ENCODE data around the gene WDFY4. TPM values are rescaled to one million over a fixed set of nuclear protein-coding genes. Genes with fewer than 3 reads are reported as not detected.

Gene WDFY4
- total and polyA plus RNA-seq, 9 donors, result 1.2 to 3.9 (median 2.4) TPM

DNA sequence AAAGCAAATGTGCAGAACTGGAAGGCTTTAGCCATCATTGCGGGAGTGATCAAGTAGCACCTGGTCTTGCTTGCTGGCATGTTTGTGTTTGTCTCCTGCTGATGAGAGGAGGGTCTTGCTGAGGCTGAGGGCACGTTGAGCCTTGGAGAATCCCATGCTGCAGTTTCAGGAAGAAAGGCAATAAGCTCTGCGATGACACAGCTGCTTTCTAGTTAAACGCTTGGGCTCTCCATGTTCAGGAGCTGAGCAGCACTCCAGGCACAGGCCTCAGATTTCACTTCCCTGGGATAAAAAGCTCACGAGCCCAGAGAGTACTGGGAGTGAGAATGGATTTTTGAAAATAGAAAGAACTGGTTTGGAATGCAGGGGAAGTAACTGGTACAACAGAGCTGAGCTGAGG, 154.2 kb downstream of the WDFY4 start:
- Histone ChIP-seq H3K27me3 (ENCODE audit: control insufficient read depth, insufficient read depth, low read length) (no peaks in the 10 kb centered on the region), H3K4me3 (ENCODE audit: low read length) (no peak overlapping the region), H3K4me1 (ENCODE audit: control insufficient read depth, insufficient read depth, low read length) (peaks cover 8% of the 10 kb centered on the region), H3K9me3 (replicated peaks; ENCODE audit: control insufficient read depth, low read depth, low read length) (no peaks in the 10 kb centered on the region), H3K27ac (ENCODE audit: low read length) (no peak overlapping the region), H3K36me3 (ENCODE audit: control insufficient read depth, insufficient read depth, low read length) (no peaks in the 10 kb centered on the region)
- peak; percentile 66 for DNase-seq
- WGBS (ENCODE audit: insufficient coverage), result 34% methylated on average over 5 of the region's 5 CpGs

GRCh38 chr10:48839809-48840679, 155.4 kb downstream of the WDFY4 start:
- no peak for DNase-seq
- Histone ChIP-seq H3K27me3 (ENCODE audit: control insufficient read depth, insufficient read depth, low read length) (no peaks in the 10 kb centered on the region), H3K4me3 (ENCODE audit: low read length) (no peak overlapping the region), H3K9me3 (replicated peaks; ENCODE audit: control insufficient read depth, low read depth, low read length) (no peaks in the 10 kb centered on the region), H3K27ac (ENCODE audit: low read length) (no peak overlapping the region), H3K36me3 (ENCODE audit: control insufficient read depth, insufficient read depth, low read length) (no peaks in the 10 kb centered on the region), H3K4me1 (ENCODE audit: control insufficient read depth, insufficient read depth, low read length) (peaks cover 8% of the 10 kb centered on the region)
- WGBS (ENCODE audit: insufficient coverage), result 54% methylated on average over 2 of the region's 10 CpGs

- Histone ChIP-seq H3K4me3 (ENCODE audit: low read length) (no peak overlapping the region), H3K9me3 (replicated peaks; ENCODE audit: control insufficient read depth, low read depth, low read length) (no peaks in the 10 kb centered on the region), H3K4me1 (ENCODE audit: control insufficient read depth, insufficient read depth, low read length) (peaks cover 8% of the 10 kb centered on the region), H3K36me3 (ENCODE audit: control insufficient read depth, insufficient read depth, low read length) (no peaks in the 10 kb centered on the region), H3K27me3 (ENCODE audit: control insufficient read depth, insufficient read depth, low read length) (no peaks in the 10 kb centered on the region), H3K27ac (ENCODE audit: low read length) (no peak overlapping the region)
- DNase-seq, result no peak
- 87% methylated on average over 9 of the region's 11 CpGs for WGBS (ENCODE audit: insufficient coverage)
Measured at GRCh38 chr10:48842231-48842630, 157.6 kb downstream of the WDFY4 start.

GRCh38 chr10:48843198-48843597, 158.5 kb downstream of the WDFY4 start:
- H3K27me3 ChIP-seq (ENCODE audit: control insufficient read depth, insufficient read depth, low read length), result no peaks in the 10 kb centered on the region
- no peak overlapping the region for H3K4me3 ChIP-seq (ENCODE audit: low read length)
- no peak overlapping the region for H3K27ac ChIP-seq (ENCODE audit: low read length)
- no peaks in the 10 kb centered on the region for H3K9me3 ChIP-seq (replicated peaks; ENCODE audit: control insufficient read depth, low read depth, low read length)
- no peak for DNase-seq
- no peaks in the 10 kb centered on the region for H3K36me3 ChIP-seq (ENCODE audit: control insufficient read depth, insufficient read depth, low read length)
- H3K4me1 ChIP-seq (ENCODE audit: control insufficient read depth, insufficient read depth, low read length), result peaks cover 3% of the 10 kb centered on the region

DNA sequence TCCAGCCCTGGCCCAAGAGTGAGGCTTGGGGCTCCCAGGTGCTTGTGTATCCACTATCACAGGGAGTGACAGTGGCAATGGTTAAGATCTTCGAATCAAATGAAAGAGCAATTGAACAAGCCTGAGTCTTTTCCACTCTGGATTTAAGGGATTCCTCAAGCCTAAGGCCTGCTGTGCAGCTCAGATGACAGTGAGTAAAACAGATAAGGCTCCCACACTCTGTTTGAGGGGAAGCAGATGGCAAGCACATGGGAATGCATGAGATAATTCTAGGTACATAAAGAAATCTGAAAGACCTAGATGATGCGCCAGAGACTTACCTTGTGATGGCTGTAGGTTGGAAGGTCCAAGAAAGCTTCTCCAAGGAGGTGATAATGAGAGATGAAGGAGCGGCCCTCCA, 159.9 kb downstream of the WDFY4 start:
- Histone ChIP-seq H3K9me3 (replicated peaks; ENCODE audit: control insufficient read depth, low read depth, low read length) (no peaks in the 10 kb centered on the region), H3K4me3 (ENCODE audit: low read length) (no peak overlapping the region), H3K27me3 (ENCODE audit: control insufficient read depth, insufficient read depth, low read length) (no peaks in the 10 kb centered on the region), H3K27ac (ENCODE audit: low read length) (no peak overlapping the region), H3K4me1 (ENCODE audit: control insufficient read depth, insufficient read depth, low read length) (no peaks in the 10 kb centered on the region), H3K36me3 (ENCODE audit: control insufficient read depth, insufficient read depth, low read length) (no peaks in the 10 kb centered on the region)
- WGBS (ENCODE audit: insufficient coverage), result 86% methylated on average over 3 of the region's 3 CpGs
- no peak for DNase-seq

GRCh38 chr10:48845512-48845911, 160.8 kb downstream of the WDFY4 start:
- WGBS (ENCODE audit: insufficient coverage), result no CpG with 5 or more reads among the region's 2 CpGs
- Histone ChIP-seq H3K27ac (ENCODE audit: low read length) (no peak overlapping the region), H3K36me3 (ENCODE audit: control insufficient read depth, insufficient read depth, low read length) (no peaks in the 10 kb centered on the region), H3K27me3 (ENCODE audit: control insufficient read depth, insufficient read depth, low read length) (no peaks in the 10 kb centered on the region), H3K4me3 (ENCODE audit: low read length) (no peak overlapping the region), H3K4me1 (ENCODE audit: control insufficient read depth, insufficient read depth, low read length) (no peaks in the 10 kb centered on the region), H3K9me3 (replicated peaks; ENCODE audit: control insufficient read depth, low read depth, low read length) (no peaks in the 10 kb centered on the region)
- DNase-seq, result no peak

DNA sequence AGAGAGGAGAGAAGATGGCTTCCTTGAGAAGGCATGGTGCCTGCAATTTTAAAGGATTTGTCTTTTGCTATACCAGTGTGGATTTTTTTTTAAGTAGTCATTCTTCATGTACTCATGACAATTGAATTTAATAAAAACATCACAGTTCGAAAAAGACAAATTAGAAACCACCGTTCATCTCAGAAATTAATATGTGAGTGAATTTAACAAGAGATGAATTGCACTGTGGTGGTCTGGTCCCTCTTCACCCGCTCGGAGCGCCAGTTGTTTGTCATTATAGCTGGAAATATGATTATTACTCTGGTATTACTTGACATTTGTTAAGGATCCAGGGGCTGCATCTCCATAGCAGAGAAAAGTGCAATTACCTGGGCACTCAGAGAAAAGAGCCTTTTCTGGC, 163.0 kb downstream of the WDFY4 start:
- Histone ChIP-seq H3K4me1 (ENCODE audit: control insufficient read depth, insufficient read depth, low read length) (no peaks in the 10 kb centered on the region), H3K9me3 (replicated peaks; ENCODE audit: control insufficient read depth, low read depth, low read length) (no peaks in the 10 kb centered on the region), H3K27me3 (ENCODE audit: control insufficient read depth, insufficient read depth, low read length) (no peaks in the 10 kb centered on the region), H3K4me3 (ENCODE audit: low read length) (no peak overlapping the region), H3K27ac (ENCODE audit: low read length) (no peak overlapping the region), H3K36me3 (ENCODE audit: control insufficient read depth, insufficient read depth, low read length) (no peaks in the 10 kb centered on the region)
- 93% methylated on average over 3 of the region's 5 CpGs for WGBS (ENCODE audit: insufficient coverage)
- no peak for DNase-seq

GRCh38 chr10:48856855-48857254, 172.2 kb downstream of the WDFY4 start:
- H3K27me3 ChIP-seq (ENCODE audit: control insufficient read depth, insufficient read depth, low read length), result no peaks in the 10 kb centered on the region
- no peaks in the 10 kb centered on the region for H3K4me1 ChIP-seq (ENCODE audit: control insufficient read depth, insufficient read depth, low read length)
- H3K9me3 ChIP-seq (replicated peaks; ENCODE audit: control insufficient read depth, low read depth, low read length), result no peaks in the 10 kb centered on the region
- H3K27ac ChIP-seq (ENCODE audit: low read length), result no peak overlapping the region
- no peaks in the 10 kb centered on the region for H3K36me3 ChIP-seq (ENCODE audit: control insufficient read depth, insufficient read depth, low read length)
- no peak for DNase-seq
- no peak overlapping the region for H3K4me3 ChIP-seq (ENCODE audit: low read length)

DNA sequence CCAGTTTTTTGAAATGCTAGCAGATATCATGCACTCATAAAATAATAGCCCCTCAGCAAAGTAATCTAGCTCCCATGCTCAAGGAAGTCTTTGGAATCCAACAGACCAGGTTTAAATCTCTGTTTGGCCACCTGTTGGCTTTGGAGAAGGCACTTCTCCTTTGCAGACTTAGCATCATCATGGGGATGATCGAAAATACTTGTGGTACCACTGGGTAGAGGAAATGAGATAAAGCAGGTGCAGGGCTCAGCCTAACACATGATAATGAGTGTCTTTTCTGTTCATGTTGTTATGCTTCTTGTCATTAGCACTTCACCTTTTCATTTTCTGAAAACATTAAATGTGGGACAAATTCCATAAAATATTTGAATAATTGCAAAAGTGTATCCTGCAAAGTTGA, 187.6 kb downstream of the WDFY4 start:
- no peak for DNase-seq
- WGBS (ENCODE audit: insufficient coverage), result no CpG with 5 or more reads among the region's 1 CpG
- H3K4me3 ChIP-seq (ENCODE audit: low read length), result no peak overlapping the region

GRCh38 chr10:48878091-48878490, 193.4 kb downstream of the WDFY4 start:
- H3K4me3 ChIP-seq (ENCODE audit: low read length), result no peak overlapping the region
- no peaks in the 10 kb centered on the region for H3K9me3 ChIP-seq (replicated peaks; ENCODE audit: control insufficient read depth, low read depth, low read length)
- 96% methylated on average over 3 of the region's 3 CpGs for WGBS (ENCODE audit: insufficient coverage)
- no peaks in the 10 kb centered on the region for H3K36me3 ChIP-seq (ENCODE audit: control insufficient read depth, insufficient read depth, low read length)
- H3K27me3 ChIP-seq (ENCODE audit: control insufficient read depth, insufficient read depth, low read length), result peaks cover 2% of the 10 kb centered on the region
- DNase-seq, result no peak
- H3K4me1 ChIP-seq (ENCODE audit: control insufficient read depth, insufficient read depth, low read length), result no peaks in the 10 kb centered on the region
- no peak overlapping the region for H3K27ac ChIP-seq (ENCODE audit: low read length)

More for the DNA sequence above, 187.6 kb downstream of the WDFY4 start:
- Histone ChIP-seq H3K27me3 (ENCODE audit: control insufficient read depth, insufficient read depth, low read length) (no peaks in the 10 kb centered on the region), H3K9me3 (replicated peaks; ENCODE audit: control insufficient read depth, low read depth, low read length) (no peaks in the 10 kb centered on the region), H3K36me3 (ENCODE audit: control insufficient read depth, insufficient read depth, low read length) (no peaks in the 10 kb centered on the region), H3K4me1 (ENCODE audit: control insufficient read depth, insufficient read depth, low read length) (no peaks in the 10 kb centered on the region), H3K27ac (ENCODE audit: low read length) (no peak overlapping the region)

DNA sequence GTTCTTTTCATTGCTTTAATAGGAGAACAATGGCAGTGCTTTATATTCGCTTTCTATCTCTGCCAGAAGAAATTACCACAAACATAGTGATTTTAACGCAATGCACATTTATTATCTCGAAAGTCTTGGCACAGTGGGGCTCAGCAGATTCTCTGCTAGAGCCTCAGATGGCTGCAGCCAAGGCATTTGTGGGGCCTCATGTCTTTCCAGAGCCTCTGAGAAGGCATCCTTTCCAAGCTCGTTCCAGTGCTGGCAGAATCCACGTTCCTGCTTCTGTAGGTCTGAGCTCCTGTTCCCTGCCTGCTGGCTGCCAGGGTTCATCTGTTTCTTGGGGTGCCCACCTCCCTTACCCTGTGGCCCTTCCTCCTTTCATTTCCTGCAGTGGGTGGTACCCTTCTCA, 194.8 kb downstream of the WDFY4 start:
- Histone ChIP-seq H3K27me3 (ENCODE audit: control insufficient read depth, insufficient read depth, low read length) (peaks cover 2% of the 10 kb centered on the region), H3K27ac (ENCODE audit: low read length) (no peak overlapping the region), H3K36me3 (ENCODE audit: control insufficient read depth, insufficient read depth, low read length) (no peaks in the 10 kb centered on the region), H3K4me3 (ENCODE audit: low read length) (no peak overlapping the region), H3K4me1 (ENCODE audit: control insufficient read depth, insufficient read depth, low read length) (no peaks in the 10 kb centered on the region), H3K9me3 (replicated peaks; ENCODE audit: control insufficient read depth, low read depth, low read length) (no peaks in the 10 kb centered on the region)
- 40% methylated on average over 4 of the region's 5 CpGs for WGBS (ENCODE audit: insufficient coverage)
- no peak for DNase-seq

Measured in muscle of leg (tissue), 11 donors.